HG03378 (cell line): ENCODE results near the gene LTBP2.

Experiments
- ATAC-seq: cut with Tn5 transposase; IDR thresholded peaks from one replicate; pipeline ENCODE4 v1.9.1; 2021; ENCODE audit warnings: mild to moderate bottlenecking, moderate library complexity; ENCODE audit not compliant: unreplicated experiment

LTBP2 gene

DNA sequence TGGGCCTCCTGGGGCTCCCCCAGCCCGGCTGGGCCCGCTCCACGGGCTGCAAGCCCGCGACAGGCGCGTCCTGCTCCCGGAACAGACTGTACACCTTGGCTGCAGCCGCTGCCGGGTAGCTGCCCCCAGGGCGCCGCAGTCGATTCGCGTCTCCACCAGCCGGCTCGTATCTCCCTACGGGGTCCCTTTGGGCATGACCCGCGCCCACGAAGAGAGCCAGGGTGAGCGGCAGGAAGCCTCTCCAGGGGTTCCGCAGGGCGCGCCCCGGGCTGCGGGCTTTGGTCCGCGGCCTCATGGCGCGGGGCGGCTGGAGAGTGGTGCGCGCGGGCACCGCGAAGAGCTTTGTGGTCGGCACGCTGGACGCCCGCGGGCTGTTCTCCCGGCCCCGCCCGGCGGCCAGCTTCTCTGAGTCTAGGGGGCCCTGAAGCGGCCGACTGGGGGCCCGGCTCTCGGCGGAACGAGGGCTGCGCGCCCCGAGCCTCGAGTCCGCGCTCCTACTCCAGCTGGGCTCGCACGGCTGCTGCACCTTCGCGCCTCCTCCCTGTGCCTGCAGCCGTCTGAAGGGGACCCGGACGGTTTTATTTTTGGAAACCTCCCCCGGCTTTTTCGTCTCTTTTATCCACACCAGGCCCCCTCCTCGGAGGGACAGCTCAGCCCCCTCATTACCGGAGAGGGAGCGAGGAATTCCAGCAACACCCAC lies at the start of gene LTBP2:
Gene LTBP2 (minus strand): TSS at position 588 of the 700 bp plus-strand sequence. CDS start 293 bp downstream, at position 295.
- no peak for ATAC-seq

DNA sequence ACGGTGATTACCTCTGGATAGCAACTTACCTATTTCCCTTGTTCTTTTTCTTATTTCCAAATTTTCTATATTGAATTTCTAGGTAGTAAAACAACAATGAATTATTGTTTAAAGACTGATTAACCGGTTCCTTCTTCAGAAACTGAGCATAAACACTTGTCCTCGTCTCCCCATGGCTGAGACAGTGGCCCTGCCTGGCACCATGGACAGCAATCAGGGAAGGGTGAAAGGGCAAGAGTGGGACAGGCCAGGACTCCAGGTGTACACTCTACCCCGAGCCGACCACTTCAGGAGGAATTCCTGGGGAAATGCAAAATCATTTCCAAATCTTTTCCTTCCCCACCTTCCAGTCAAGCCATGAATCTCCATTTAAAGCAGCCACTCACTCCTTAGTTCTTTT lies 48.8 kb upstream of the LTBP2 start:
- ATAC-seq, result no peak

- no peak for ATAC-seq
These were observed 48.1 kb upstream of the LTBP2 start for GRCh38 chr14:74660167-74660566.

DNA sequence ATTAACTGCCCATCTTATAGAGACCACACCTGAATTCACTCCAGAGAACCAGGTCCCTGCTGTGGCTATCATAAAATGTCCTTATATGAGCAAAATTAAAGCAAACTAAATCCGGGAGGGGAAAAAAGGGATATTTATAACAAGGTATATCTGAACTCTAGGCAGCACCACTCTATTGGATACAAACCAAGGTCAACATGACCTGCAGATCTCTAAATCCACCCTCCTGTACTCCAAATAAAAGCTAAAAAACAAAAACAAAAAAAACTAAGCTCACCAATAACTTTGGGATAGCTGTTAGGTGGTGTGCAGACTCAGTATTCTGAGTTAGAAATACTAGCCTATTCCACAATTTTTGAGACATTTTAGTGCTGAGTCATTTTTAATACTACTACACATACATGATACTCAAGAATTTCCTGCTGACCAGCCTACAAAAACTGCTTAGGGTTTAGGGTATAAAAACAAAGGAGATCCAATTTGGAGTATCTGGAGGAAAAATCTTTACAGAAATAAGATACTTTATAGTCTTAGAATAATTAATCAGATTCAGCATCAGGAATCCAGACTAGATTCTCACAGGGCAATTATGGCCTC lies 46.6 kb upstream of the LTBP2 start:
- no peak for ATAC-seq

- ATAC-seq, result no peak
These were observed 44.9 kb upstream of the LTBP2 start for GRCh38 chr14:74656964-74657363.

DNA sequence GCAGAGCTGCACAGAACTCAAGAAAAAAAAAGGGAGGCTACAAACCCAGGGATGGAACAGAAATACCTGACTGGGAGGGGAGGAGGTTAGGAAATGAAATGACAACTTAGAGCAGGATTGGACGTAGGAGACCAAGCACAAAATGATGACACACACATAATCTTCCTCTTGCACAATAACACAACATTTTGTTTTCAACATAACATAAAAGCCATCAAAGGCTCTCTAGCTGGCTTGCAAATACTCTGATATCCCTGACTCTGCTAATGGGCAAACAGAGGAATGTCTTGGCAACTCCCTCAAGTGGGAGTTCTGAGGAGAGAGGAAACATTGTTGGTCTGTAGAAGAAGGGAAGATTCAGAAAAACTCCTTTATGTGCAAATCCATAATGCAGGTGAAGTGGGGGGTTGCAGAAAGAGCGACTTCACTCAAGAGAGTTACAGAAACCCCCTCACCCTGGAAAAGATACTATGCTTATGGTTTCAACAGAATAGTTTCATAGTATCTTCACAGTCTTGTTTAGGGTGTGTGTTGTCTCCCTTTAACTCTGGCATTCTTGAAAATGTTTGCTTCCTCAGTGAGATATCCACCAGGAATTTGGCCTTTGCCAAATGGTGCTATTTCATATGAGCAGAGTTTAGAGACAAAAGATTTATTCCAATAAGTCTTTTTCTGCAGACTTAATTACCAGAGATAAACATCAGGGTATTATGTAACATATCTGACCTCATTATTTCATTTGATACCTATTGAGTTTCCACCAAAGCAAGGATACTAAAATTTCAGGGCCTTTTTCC lies 43.8 kb upstream of the LTBP2 start:
- ATAC-seq, result no peak

DNA sequence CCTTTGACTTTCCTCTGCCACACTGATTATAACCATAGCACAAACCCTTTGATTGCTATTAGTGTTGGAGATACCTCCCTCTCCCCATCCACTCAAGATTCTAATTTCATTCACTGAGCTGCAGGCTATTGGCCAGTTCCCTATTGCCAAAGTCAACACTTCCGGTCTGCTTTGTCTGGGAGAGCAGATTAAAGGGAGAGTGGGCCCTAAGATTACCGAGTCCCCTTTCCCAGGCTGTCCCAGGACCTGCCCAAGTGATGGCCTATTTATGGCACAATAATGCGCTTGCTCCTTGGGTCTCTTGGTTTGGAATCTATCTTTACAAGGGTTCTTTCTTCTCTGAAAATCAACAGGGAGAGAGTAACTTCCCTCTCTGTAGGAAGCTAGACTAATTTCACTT lies 42.9 kb upstream of the LTBP2 start:
- ATAC-seq, result no peak

GRCh38 chr14:74653386-74654138 lies 41.5 kb upstream of the LTBP2 start:
- ATAC-seq, result no peak

GRCh38 chr14:74652541-74652940 lies 40.5 kb upstream of the LTBP2 start:
- ATAC-seq, result no peak

- no peak for ATAC-seq
These were observed 39.1 kb upstream of the LTBP2 start for GRCh38 chr14:74650927-74651686.

DNA sequence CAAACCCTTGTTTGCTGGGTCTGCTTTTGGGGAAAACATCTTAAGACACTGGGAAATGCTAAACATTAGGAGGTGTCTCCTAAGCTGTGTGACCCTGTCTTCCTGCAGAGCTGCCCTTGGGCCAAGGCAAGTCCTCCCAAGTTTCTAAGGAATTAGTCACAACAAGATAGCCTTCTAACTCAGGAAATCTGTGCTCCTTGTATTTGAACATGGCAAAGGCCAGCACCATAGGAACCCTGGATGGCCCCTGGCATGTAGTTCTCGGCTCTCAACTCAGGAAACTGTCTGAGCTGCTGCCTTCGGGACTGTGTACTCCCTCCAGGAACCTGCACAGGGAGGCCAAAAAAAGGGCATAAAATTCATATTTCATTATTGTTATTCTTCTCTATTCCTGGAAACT lies 37.6 kb upstream of the LTBP2 start:
- no peak for ATAC-seq

DNA sequence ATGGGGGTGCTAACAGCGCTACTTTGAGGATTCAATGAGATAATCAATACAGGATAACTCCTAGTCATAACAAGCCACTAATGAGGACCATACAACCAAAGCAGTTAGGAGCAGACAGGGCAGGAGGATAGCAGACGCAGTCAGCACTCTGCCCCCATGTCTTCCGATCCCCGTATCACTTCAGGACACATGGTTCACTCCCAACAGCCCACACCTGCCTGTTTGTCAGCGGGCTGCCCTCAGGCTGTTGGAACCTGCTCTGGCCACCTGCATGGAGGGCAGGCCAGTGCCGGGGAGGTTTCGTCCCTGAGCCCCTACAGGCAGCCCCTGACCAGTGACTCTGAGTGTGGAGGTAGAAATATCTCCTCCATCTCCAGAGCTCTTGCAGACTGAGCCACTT lies 37.1 kb upstream of the LTBP2 start:
- no peak for ATAC-seq

DNA sequence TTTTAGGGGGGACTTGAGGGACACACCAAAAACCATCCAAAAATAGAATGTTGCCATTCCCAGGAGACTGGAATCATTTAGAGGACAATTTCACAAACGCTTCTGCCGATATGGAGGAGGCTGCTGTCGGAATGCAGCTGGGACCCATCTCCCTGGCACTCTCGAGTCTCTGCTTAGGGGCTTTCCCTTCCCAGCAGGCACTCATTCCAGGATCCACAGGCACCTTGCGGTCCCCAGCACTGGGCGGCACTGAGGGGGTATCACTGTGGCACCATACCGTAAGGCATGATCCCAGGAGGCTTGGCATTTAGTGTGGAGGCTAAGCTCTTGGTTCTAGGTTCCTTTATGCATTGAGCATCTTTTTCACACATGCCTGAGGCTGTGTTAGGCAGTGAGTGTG lies 36.6 kb upstream of the LTBP2 start:
- ATAC-seq, result no peak

- ATAC-seq, result no peak
These were observed 35.8 kb upstream of the LTBP2 start for GRCh38 chr14:74647678-74648461.

- no peak for ATAC-seq
These were observed 35.1 kb upstream of the LTBP2 start for GRCh38 chr14:74647061-74647677.

DNA sequence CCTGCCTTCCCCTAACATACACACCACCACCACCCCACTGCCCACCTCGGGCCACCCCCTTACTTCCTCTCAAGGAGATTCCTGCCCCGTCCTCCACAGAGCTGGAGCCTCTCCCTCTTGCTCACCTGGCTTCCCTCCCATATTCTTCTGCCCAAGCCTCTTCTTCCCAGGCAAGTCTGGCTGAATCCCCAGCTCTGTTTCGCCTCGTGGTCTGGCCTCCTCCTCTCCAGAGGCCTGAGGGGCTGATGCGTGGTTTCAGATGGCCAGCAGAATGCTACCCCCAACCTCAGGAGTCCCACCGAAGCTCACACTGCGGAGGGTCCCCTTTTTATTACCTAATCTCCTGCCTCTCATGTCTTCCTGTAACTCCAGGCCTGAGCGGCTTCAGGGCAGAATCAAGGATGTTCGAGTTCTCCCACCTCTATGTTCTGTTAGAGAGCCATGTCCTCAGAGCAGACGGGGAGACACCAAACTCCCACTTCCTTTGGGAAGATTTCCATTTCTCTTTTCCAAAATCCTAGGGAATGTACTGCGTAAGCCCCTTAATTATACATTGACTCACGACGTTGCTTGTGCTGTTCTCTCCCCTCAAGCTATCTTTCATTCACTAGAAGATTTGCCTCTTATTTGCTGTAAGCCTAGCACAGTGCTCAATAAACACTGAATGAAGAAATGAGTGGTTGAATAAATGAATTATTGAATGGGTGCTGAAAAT lies 33.9 kb upstream of the LTBP2 start:
- no peak for ATAC-seq

DNA sequence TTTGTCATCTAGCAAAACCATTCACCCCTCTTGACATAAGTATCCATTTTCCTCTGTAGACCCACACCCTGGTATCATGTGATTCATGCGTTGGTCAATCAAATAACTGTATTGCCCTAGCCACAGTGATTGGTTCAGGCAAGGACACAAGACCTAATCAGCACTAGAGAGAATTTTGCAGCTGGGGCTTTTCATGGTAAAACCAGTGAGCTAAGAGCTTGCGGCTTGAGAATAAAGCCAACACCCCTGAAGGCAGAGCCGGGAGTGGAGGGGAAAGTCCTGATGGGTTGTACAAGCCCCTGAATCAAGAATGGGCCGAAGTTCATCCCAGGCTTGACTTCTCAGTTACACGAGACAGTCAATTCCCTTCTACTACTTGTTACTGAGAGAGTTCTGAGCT lies 33.2 kb upstream of the LTBP2 start:
- ATAC-seq, result no peak

DNA sequence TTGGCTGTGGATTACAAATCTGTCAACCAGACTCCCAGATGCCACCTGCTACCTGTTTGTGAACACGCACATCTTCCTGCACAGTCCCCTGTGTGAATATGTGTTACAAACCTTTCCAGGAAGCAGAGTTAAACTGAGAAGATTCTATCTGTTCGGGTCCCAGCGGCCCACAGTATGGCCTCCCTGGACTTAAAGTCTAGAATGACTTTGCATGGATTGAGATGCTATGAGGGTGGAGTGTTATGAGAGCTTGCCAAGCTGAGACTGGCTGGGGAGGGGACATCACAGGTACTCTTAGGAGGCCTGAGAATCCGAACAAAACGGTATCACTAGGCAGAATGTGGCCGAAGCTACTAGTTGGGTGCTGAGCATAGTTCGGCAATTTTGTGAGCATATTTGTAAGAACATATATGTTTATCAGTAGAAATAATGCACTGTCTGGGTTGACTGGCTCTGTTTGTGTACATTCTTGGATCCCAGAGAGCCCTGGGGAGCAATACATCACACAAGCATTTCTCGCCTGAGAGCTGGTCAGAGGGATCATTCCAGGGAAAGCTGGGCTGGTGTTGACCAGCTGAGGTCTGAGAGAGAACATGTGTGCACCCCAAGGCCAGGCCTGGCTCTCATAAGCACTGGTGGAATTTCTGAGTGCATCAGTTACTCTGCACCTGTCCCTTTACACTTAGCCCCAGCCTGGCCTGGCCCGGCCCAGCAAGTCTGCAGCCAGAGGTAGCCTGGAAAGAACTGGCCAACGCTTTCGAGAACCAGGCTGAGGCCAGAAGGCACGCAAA lies 29.8 kb upstream of the LTBP2 start:
- ATAC-seq, result no peak
